Fibroblast of mammary gland (primary cell): ENCODE results near the gene IKZF2.

Source experiments
- DNase-seq: peaks from one replicate; pipeline ENCODE4 v3.0.0-alpha.2; 2010; ENCODE audit warnings: low read depth
- H3K4me3 ChIP-seq: 2 replicates; pipeline ENCODE4 v1.5.1; 2011; ENCODE audit warnings: low read depth, mild to moderate bottlenecking, low read length, moderate library complexity; ENCODE audit not compliant: control insufficient read depth
- CTCF ChIP-seq: conservative IDR thresholded peaks from 2 replicates; pipeline ENCODE4 v1.5.1; 2011; ENCODE audit warnings: low read depth, low read length, inconsistent platforms; ENCODE audit not compliant: control insufficient read depth, insufficient read depth

The IKZF2 gene

GRCh38 chr2:213013979-213014378 lies 137.4 kb downstream of the IKZF2 start:
- no peak for TF ChIP-seq CTCF
- no peak for DNase-seq

GRCh38 chr2:213011505-213011904 lies 139.9 kb downstream of the IKZF2 start:
- no peak for DNase-seq
- TF ChIP-seq CTCF: no peak
- H3K4me3 ChIP-seq: no peak overlapping the region

More at GRCh38 chr2:213013979-213014378, 137.4 kb downstream of the IKZF2 start:
- H3K4me3 ChIP-seq: no peak overlapping the region

GRCh38 chr2:213010106-213010779 lies 141.2 kb downstream of the IKZF2 start:
- TF ChIP-seq CTCF: no peak
- no peak overlapping the region for H3K4me3 ChIP-seq
- DNase-seq: no peak

GRCh38 chr2:213007290-213007838 lies 144.0 kb downstream of the IKZF2 start:
- DNase-seq: no peak
- TF ChIP-seq CTCF: no peak
- no peak overlapping the region for H3K4me3 ChIP-seq

GRCh38 chr2:213004197-213004821 lies 147.1 kb downstream of the IKZF2 start:
- H3K4me3 ChIP-seq: no peak overlapping the region
- TF ChIP-seq CTCF: no peak
- no peak for DNase-seq

- H3K4me3 ChIP-seq: no peak overlapping the region
- TF ChIP-seq CTCF: no peak
- DNase-seq: no peak
Observed at GRCh38 chr2:213002383-213002782, 149.0 kb downstream of the IKZF2 start.
